Measurements from ENCODE around the gene AKR7A3.

Gene AKR7A3

DNA sequence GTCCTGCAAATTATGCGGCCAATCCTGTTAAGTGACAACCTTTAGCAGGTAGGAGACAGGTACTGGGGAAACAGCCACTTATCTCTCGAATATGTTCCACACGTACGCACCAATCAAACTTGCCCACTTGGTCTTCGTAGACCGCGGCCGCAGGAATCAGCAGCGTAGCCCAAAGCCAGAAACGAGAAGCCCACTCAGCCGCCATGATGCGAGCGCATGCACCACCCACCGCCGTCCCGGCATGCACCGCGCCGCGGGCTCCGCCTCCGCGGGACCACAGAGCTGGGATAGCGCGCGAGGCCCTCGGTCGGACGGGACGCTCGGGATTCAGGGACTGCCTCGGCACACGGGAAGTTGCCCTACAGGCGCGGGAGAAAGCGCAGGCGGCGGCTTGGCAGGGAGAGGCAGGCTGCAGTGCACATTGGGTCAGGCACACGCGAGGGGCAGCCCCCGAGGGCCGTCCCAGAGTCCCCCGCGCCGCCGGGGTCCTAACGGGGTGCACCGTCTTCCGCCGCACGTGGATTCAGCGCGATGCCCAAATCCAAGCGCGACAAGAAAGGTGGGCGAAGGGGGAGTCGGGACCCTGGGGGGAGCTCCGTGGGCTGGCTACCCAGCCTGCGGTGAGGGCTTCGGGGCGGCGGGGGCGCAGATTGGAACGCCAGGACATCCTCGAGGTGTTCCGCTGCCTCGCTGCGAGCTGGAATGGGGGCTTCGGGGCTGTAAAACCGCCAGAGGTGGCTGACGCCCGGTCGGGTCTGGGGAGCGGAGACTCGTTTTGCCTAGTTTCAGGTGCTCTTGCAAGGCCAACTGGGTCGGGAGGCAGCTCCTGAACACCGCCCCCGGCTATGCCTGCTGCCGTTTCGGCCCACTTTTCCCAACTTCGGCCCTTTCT, 37.0 kb downstream of the AKR7A3 start, which contains the start of the genes EMC1 and MRTO4:
Gene EMC1 (minus strand): TSS at position 220 of the 892 bp plus-strand sequence. CDS start 15 bp downstream, at position 205.
Gene MRTO4 (plus strand): TSS at position 501 of the 892 bp plus-strand sequence. CDS start 31 bp downstream, at position 532.
- DNase-seq, result peak; percentile 89

DNA sequence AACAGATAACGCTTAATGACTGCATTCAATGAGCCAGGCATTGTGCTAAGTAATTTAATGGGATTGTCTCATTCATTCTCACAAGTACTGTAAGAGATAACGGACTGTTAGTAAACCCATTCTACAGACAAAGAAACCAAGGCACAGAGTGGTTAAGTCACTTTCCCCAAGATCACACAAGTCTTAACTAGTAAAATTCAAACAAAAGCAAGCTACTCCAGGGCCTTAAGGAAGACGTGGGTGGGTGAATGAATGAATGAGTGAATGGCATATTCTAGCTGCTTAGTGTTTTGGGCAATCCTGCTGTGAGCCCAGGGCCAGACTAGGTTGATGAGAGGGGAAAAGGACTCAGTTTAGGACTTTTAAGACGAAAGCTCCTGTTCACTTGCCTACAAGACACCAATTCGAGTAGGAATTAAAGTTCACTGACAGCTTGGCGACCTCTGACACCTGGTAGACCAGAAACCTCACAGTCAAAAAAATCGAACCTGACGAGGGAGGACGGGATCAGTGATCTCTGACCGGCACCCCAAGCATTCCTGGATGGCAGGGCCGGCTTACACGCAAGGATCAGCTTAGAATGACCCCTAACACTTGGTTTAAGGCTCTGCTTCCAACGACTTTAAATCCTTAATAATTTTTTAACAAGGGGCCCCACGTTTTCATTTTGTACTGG, 37.8 kb downstream of the AKR7A3 start:
- no peak for DNase-seq

- peak; percentile 60 for DNase-seq
Measured at GRCh38 chr1:19240673-19241538, 47.7 kb downstream of the AKR7A3 start.

GRCh38 chr1:19239876-19240275, 48.7 kb downstream of the AKR7A3 start:
- no peak for DNase-seq

GRCh38 chr1:19234224-19234623, 54.3 kb downstream of the AKR7A3 start:
- DNase-seq, result no peak

All from activated T-cell treated with anti-CD3 and anti-CD28 coated beads for 4 hours (primary cell).